Occipital lobe (tissue), 2 donors: Measurements from ENCODE around the gene SNTG2. TPM values are rescaled to one million over a fixed set of nuclear protein-coding genes. Genes with fewer than 3 reads are reported as not detected.

Experiments
- DNase-seq: peaks from one replicate; lab custom pipeline; 2025; lab: John Stamatoyannopoulos, UW
- total RNA-seq: library from RNA; depleted of rRNA; stranded (reverse); fragments of >200 nt; gene quantifications from one replicate; pipeline ENCODE4 v1.2.3, GENCODE V29; 2014

The SNTG2 gene
- total RNA-seq, 1 donor from 2014 or later, result 4.1 TPM

GRCh38 chr2:951224-952006, 766 bp downstream of the SNTG2 start:
- DNase-seq, result no peak

- no peak for DNase-seq
Observed at GRCh38 chr2:953408-953807, 2.8 kb downstream of the SNTG2 start.

- no peak for DNase-seq
Observed at GRCh38 chr2:953975-954686, 3.5 kb downstream of the SNTG2 start.

- DNase-seq, result no peak
Observed at GRCh38 chr2:954687-955000, 4.0 kb downstream of the SNTG2 start.

- no peak for DNase-seq
Observed at GRCh38 chr2:955829-956731, 5.4 kb downstream of the SNTG2 start.

- no peak for DNase-seq
Observed at GRCh38 chr2:959457-959856, 8.8 kb downstream of the SNTG2 start.

- no peak for DNase-seq
Observed at GRCh38 chr2:960061-960736, 9.6 kb downstream of the SNTG2 start.

GRCh38 chr2:961786-962185, 11.1 kb downstream of the SNTG2 start:
- DNase-seq, result no peak

GRCh38 chr2:963876-964275, 13.2 kb downstream of the SNTG2 start:
- DNase-seq, result no peak

- DNase-seq, result no peak
Observed at GRCh38 chr2:964562-964961, 13.9 kb downstream of the SNTG2 start.

- no peak for DNase-seq
Observed at GRCh38 chr2:965640-966147, 15.0 kb downstream of the SNTG2 start.

GRCh38 chr2:973129-973528, 22.5 kb downstream of the SNTG2 start:
- DNase-seq, result no peak

GRCh38 chr2:974054-974453, 23.4 kb downstream of the SNTG2 start:
- no peak for DNase-seq

- no peak for DNase-seq
Observed at GRCh38 chr2:974502-974901, 23.9 kb downstream of the SNTG2 start.

- no peak for DNase-seq
Observed at GRCh38 chr2:975095-975494, 24.4 kb downstream of the SNTG2 start.

GRCh38 chr2:979069-979928, 28.6 kb downstream of the SNTG2 start:
- no peak for DNase-seq

GRCh38 chr2:980176-980575, 29.5 kb downstream of the SNTG2 start:
- no peak for DNase-seq

- no peak for DNase-seq
Observed at GRCh38 chr2:981258-981657, 30.6 kb downstream of the SNTG2 start.

GRCh38 chr2:981759-982158, 31.1 kb downstream of the SNTG2 start:
- no peak for DNase-seq

- DNase-seq, result no peak
Observed at GRCh38 chr2:985317-985898, 34.8 kb downstream of the SNTG2 start.
